Right lobe of liver (tissue), 4 donors: ENCODE data around the gene KLLN.
"Not testable (repeated sequence)": the region's sequence is repeated elsewhere in the genome, so short reads cannot be mapped to it uniquely, and the experiment has no call there.

Experiments
- CTCF ChIP-seq, 4 donors: fragments of 200-600 bp in 3 of 4; fragments of 450-650 bp in 1 of 4; IDR thresholded peaks; one replicate each; pipeline versions ENCODE4 v1.5.1 to v1.8.0; 2016 to 2022; ENCODE audit warnings: antibody characterized with exemption in 4 of 4, mild to moderate bottlenecking in 2 of 4
- POLR2A ChIP-seq: fragments of 450-650 bp; IDR thresholded peaks from one replicate; pipeline ENCODE4 v1.6.1; 2017; ENCODE audit warnings: antibody characterized with exemption, mild to moderate bottlenecking
- donor health status: DM: no; HTN: no; CAD: no.
- donor health status: DM: no; HTN: no; CAD: no.
- donor health status: DM: no; HTN: yes; CAD: no.

- TF ChIP-seq CTCF (IDR thresholded peaks at IDR 0.05); POLR2A: not testable (repeated sequence)
Observed at GRCh38 chr10:87855665-87856064, 7.7 kb downstream of the KLLN start.
